Measurements from ENCODE around the gene RPTOR.
"Not testable (repeated sequence)": the region's sequence is repeated elsewhere in the genome, so short reads cannot be mapped to it uniquely, and the experiment has no call there.

Gene RPTOR

DNA sequence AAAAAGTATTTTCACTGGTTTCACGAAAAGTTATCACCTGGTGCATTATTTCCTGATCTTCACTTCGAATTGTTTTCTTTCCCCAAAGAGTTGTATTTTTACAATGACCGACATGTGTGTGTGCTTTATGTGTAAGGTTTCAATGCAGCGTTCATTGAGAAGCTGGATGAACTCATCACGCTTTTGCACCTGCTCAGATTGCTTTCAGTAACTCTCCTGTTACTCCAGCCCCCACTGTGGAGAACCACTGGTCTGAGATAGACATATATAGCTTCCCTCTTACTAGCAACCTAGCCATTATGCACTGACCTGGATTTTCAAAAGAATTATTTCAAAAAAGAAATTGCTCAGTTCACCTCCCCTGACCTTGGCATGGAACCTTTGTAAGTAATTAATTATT lies 268.7 kb downstream of the RPTOR start:
- TF ChIP-seq, protein P1, sequence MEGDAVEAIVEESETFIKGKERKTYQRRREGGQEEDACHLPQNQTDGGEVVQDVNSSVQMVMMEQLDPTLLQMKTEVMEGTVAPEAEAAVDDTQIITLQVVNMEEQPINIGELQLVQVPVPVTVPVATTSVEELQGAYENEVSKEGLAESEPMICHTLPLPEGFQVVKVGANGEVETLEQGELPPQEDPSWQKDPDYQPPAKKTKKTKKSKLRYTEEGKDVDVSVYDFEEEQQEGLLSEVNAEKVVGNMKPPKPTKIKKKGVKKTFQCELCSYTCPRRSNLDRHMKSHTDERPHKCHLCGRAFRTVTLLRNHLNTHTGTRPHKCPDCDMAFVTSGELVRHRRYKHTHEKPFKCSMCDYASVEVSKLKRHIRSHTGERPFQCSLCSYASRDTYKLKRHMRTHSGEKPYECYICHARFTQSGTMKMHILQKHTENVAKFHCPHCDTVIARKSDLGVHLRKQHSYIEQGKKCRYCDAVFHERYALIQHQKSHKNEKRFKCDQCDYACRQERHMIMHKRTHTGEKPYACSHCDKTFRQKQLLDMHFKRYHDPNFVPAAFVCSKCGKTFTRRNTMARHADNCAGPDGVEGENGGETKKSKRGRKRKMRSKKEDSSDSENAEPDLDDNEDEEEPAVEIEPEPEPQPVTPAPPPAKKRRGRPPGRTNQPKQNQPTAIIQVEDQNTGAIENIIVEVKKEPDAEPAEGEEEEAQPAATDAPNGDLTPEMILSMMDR (IDR thresholded peaks at IDR 0.05; ENCODE audit: low read depth, low read length, missing control alignments), result no peak
- H3K4me3 ChIP-seq (ENCODE audit: low read depth, low read length), result no peak overlapping the region
- DNase-seq (ENCODE audit: low read depth), result no peak

DNA sequence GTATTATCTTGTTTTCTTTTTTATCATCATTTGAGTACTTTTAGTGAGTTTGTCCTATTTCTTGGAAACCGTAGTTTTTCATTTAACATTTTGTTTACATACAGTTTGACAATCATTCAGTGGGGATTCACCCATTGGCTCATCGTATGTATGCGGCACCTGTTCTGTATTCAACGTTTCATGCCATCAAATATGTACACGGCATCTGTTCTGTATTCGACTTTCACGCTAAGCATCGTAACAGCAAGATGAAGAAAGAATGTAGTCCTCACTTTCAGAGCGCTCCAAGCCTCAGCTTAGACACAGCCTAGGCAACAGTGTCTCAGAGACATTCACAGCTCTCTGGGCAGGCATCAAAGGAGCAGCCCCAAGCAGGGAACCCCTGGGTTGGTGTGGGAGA lies 269.9 kb downstream of the RPTOR start:
- TF ChIP-seq, protein P1 (IDR thresholded peaks at IDR 0.05; ENCODE audit: low read depth, low read length, missing control alignments), result no peak
- no peak for DNase-seq (ENCODE audit: low read depth)

DNA sequence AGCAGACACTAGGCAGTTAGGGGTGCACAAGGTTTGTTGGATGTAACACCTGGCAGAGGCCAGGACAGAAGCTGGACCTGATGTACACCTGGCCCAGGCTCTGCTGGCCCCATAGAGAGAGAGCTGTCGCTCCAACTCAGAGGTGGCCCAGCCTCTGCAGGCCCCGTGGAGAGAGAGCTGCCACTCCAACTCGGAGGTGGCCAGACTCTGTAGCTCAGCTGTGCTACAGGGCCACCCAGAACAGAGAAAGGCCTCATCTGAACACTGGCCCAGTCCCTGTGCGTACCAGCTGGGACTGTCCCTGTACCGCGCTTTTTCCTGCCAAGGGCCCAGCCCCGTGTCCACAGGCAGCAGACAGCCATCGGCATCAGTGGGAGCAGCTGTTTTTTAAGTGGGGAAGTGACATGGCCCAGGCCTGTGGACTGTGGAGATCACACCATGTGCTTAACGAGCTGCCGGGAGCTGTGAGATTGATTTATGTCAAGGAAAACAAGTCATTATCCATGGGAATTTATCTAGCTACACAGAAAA lies 270.6 kb downstream of the RPTOR start:
- TF ChIP-seq, protein P1 (IDR thresholded peaks at IDR 0.05; ENCODE audit: low read depth, low read length, missing control alignments), result no peak
- no peak overlapping the region for H3K4me3 ChIP-seq (ENCODE audit: low read depth, low read length)
- DNase-seq (ENCODE audit: low read depth), result no peak

More for the DNA sequence above, 269.9 kb downstream of the RPTOR start:
- no peak overlapping the region for H3K4me3 ChIP-seq (ENCODE audit: low read depth, low read length)

DNA sequence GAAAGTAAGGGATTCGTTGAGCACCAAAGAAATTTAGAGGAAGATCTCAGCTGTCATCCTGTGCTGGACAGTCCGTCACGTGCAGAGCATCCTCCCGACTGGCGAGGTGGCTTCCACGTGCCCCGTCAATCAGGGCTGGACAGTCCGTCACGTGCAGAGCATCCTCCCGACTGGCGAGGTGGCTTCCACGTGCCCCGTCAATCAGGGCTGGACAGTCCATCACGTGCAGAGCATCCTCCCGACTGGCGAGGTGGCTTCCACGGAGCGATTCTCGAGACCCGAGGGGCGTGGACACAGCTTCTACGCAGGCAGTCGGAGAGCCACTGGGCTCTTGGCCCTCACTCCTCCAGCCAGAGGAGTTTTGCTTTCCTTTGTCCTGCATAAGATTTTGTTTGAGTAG lies 271.1 kb downstream of the RPTOR start:
- not testable (repeated sequence) for H3K4me3 ChIP-seq (ENCODE audit: low read depth, low read length); DNase-seq (ENCODE audit: low read depth)

DNA sequence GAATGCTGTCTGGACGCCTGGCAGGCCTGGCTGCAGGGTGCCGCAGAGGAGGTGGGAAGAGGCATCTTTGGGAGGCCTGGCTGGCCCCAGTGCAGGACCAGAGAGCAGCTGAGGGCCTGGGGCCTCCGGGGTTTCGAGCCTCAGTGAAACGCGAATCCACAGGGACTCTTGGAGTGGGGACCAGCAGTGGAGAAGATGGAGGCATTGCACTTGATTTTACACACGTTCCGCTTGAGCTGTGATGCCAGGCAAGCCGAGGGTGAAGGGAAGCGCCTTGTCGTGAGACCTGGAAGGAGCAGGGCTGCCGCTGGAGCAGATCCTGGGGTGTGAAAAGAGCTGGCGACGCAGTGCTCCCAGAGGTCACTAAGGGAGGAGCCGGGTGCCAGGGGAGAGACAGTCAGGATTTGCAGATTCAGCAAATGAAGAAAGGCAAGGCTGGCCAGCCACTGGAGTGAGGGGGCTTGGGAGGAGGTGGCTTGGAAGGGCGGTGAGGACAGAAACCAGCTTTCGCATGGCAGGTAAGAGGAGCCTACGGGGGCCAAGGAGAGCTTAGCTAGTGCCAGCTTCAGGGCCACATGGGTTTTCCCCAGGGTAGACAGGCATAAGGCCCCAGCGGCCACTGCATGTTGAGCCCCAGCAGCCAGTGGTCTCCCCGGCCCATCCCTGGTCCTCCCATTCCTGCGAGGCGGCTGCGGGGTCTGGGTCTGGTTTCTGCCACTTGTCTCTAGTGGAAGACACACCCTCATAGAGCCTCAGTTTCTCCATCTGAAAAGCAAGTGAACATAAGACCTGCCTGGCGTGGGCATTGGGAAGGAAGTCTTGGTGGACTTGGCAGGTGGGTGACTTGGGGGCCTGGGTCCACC lies 271.8 kb downstream of the RPTOR start:
- H3K4me3 ChIP-seq (ENCODE audit: low read depth, low read length), result no peak overlapping the region
- TF ChIP-seq, protein P1 (IDR thresholded peaks at IDR 0.05; ENCODE audit: low read depth, low read length, missing control alignments), result no peak
- DNase-seq (ENCODE audit: low read depth), result no peak

DNA sequence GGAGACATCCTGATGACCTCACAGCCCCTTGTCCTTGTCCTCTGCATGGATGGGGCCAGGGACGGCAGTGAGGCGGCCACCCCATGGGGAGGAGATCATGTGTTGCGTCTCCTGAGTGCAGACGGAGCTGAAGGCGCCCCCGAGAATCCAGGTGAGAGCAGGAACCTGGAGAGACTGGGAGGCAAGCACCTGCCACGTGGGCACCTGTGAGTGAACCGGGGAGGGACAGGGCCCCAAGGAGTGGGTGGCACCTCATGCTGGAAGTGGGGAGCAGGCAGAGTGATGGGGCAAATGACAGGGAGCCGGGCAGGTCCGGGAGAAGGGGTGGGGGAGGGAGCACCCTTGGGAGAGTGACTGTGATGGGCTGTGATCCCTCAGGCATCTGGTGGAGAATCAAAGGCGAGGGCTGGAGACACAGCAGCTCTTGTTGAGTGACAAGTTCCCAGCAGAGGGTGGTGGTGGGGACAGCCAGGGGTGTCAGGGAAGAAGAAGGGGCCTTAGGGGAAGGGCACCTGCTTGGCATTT lies 272.7 kb downstream of the RPTOR start:
- H3K4me3 ChIP-seq (ENCODE audit: low read depth, low read length), result no peak overlapping the region
- TF ChIP-seq, protein P1 (IDR thresholded peaks at IDR 0.05; ENCODE audit: low read depth, low read length, missing control alignments), result no peak
- DNase-seq (ENCODE audit: low read depth), result no peak

DNA sequence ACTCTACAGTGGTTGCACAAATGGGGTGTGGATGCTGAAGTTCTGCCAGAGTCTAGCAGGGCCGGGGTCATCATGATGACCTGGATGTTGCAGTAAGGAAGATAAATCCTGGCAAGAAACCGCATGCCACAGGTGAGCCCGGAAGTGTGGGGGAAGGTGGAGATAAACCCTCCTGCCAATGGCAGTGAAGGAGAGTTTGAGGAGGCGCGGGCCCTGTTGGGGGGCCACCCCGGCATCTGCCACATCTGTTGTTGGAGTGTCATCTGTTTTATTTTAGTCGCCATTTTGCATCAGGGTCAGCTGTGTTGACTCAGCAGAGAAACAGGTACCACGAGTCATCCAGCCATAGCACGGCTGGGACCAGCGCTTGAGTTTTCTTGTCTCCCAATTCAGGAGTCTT lies 273.2 kb downstream of the RPTOR start:
- no peak for DNase-seq (ENCODE audit: low read depth)
- no peak overlapping the region for H3K4me3 ChIP-seq (ENCODE audit: low read depth, low read length)
- TF ChIP-seq, protein P1 (IDR thresholded peaks at IDR 0.05; ENCODE audit: low read depth, low read length, missing control alignments), result no peak

Data from GM12864 (cell line).